SK-N-SH treated with all-trans-retinoic acid at 6 μM for 48 hours (cell line): Measurements from ENCODE around the gene REEP6.

Experiments used
- ATAC-seq: fragments of 200-7000 bp; cut with Tn5 transposase; 3 replicates; pipeline ENCODE4 v1.9.1; 2020; ENCODE audit warnings: mild to moderate bottlenecking, moderate library complexity
- ARNTL ChIP-seq: fragments of 450-650 bp; formaldehyde crosslinking; IDR thresholded peaks from 2 replicates; pipeline ENCODE4 v1.5.0; 2020; ENCODE audit warnings: low read depth, mild to moderate bottlenecking, moderate library complexity, borderline replicate concordance
- BACH2 ChIP-seq: fragments of 250-450 bp; sonication (Bioruptor Pico); IDR thresholded peaks from 2 replicates; pipeline ENCODE4 v1.9.0; 2021; ENCODE audit warnings: mild to moderate bottlenecking, borderline replicate concordance
- CREB5 ChIP-seq: fragments of 250-450 bp; sonication (Bioruptor Pico); IDR thresholded peaks from 2 replicates; pipeline ENCODE4 v1.5.1; 2020; ENCODE audit warnings: low read depth, mild to moderate bottlenecking, moderate library complexity
- CSDC2 ChIP-seq: fragments of 250-450 bp; sonication (Bioruptor Pico); IDR thresholded peaks from 2 replicates; pipeline ENCODE4 v1.5.0; 2020; ENCODE audit warnings: mild to moderate bottlenecking, moderate library complexity
- CSRNP3 ChIP-seq: fragments of 250-450 bp; sonication (Bioruptor Pico); IDR thresholded peaks from 2 replicates; pipeline ENCODE4 v1.5.1; 2021; ENCODE audit warnings: mild to moderate bottlenecking, moderate library complexity
- ESRRG ChIP-seq: fragments of 250-450 bp; sonication (Bioruptor Pico); IDR thresholded peaks from 2 replicates; pipeline ENCODE4 v1.6.1; 2021; ENCODE audit warnings: mild to moderate bottlenecking
- GLIS3 ChIP-seq: fragments of 250-450 bp; sonication (Bioruptor Pico); IDR thresholded peaks from 2 replicates; pipeline ENCODE4 v1.5.0; 2020; ENCODE audit warnings: mild to moderate bottlenecking, moderate library complexity
- ISL1 ChIP-seq: fragments of 250-450 bp; sonication (Bioruptor Pico); IDR thresholded peaks from 2 replicates; pipeline ENCODE4 v2.1.2; 2022; ENCODE audit warnings: mild to moderate bottlenecking, moderate library complexity
- OSR1 ChIP-seq: fragments of 250-450 bp; sonication (Bioruptor Pico); IDR thresholded peaks from 2 replicates; pipeline ENCODE4 v1.8.0; 2022; ENCODE audit warnings: moderate library complexity, mild to moderate bottlenecking, inconsistent platforms
- PATZ1 ChIP-seq: fragments of 250-450 bp; sonication (Bioruptor Pico); IDR thresholded peaks from 2 replicates; pipeline ENCODE4 v1.8.0; 2020; ENCODE audit warnings: mild to moderate bottlenecking, moderate library complexity, borderline replicate concordance
- POU6F1 ChIP-seq: fragments of 250-450 bp; sonication (Bioruptor Pico); IDR thresholded peaks from 2 replicates; pipeline ENCODE4 v1.8.0; 2021; ENCODE audit warnings: low read depth, mild to moderate bottlenecking, moderate library complexity, borderline replicate concordance
- RARB ChIP-seq: fragments of 250-450 bp; sonication (Bioruptor Pico); IDR thresholded peaks from 2 replicates; pipeline ENCODE4 v1.8.0; 2021; ENCODE audit warnings: mild to moderate bottlenecking, moderate library complexity
- SNAI2 ChIP-seq: fragments of 250-450 bp; sonication (Bioruptor Pico); IDR thresholded peaks from 2 replicates; pipeline ENCODE4 v1.5.0; 2020; ENCODE audit warnings: mild to moderate bottlenecking, moderate library complexity
- TCF4 ChIP-seq: fragments of 250-450 bp; sonication (Bioruptor Pico); IDR thresholded peaks from 2 replicates; pipeline ENCODE4 v1.8.0; 2021; ENCODE audit warnings: mild to moderate bottlenecking, moderate library complexity, borderline replicate concordance
- TOX ChIP-seq: fragments of 250-450 bp; sonication (Bioruptor Pico); IDR thresholded peaks from 2 replicates; pipeline ENCODE4 v1.8.0; 2021; ENCODE audit warnings: mild to moderate bottlenecking, moderate library complexity, borderline replicate concordance
- ZC3H10 ChIP-seq: fragments of 250-450 bp; sonication (Bioruptor Pico); IDR thresholded peaks from 2 replicates; pipeline ENCODE4 v1.5.1; 2021; ENCODE audit warnings: mild to moderate bottlenecking, moderate library complexity
- ZFP3 ChIP-seq: fragments of 250-450 bp; sonication (Bioruptor Pico); IDR thresholded peaks from 2 replicates; pipeline ENCODE4 v1.5.0; 2020; ENCODE audit warnings: mild to moderate bottlenecking, moderate library complexity
- ZFP30 ChIP-seq: fragments of 450-650 bp; formaldehyde crosslinking; IDR thresholded peaks from 2 replicates; pipeline ENCODE4 v1.5.0; 2022; ENCODE audit warnings: mild to moderate bottlenecking, moderate library complexity
- ZNF565 ChIP-seq: fragments of 450-650 bp; formaldehyde crosslinking; conservative IDR thresholded peaks from 2 replicates; pipeline ENCODE4 v1.5.0; 2020; ENCODE audit warnings: low read depth, mild to moderate bottlenecking, moderate library complexity
- ZNF70 ChIP-seq: fragments of 450-650 bp; formaldehyde crosslinking; IDR thresholded peaks from 2 replicates; pipeline ENCODE4 v1.5.0; 2020; ENCODE audit warnings: mild to moderate bottlenecking, moderate library complexity
- ZNF8 ChIP-seq: fragments of 450-650 bp; formaldehyde crosslinking; IDR thresholded peaks from 2 replicates; pipeline ENCODE4 v1.5.0; 2020; ENCODE audit warnings: mild to moderate bottlenecking, moderate library complexity

REEP6 gene

GRCh38 chr19:1514986-1515721, 24.2 kb downstream of the REEP6 start:
- no peak for TF ChIP-seq ZNF8
- no peak for TF ChIP-seq CREB5
- TF ChIP-seq ZNF565 (CRISPR knock-in tag): no peak
- TF ChIP-seq TOX (CRISPR knock-in tag): no peak
- no peak for TF ChIP-seq ZFP3 (CRISPR knock-in tag)
- TF ChIP-seq ISL1 (CRISPR knock-in tag): no peak
- TF ChIP-seq POU6F1 (CRISPR knock-in tag): no peak
- no peak for TF ChIP-seq ESRRG (CRISPR knock-in tag)
- TF ChIP-seq RARB (CRISPR knock-in tag): no peak
- TF ChIP-seq CSRNP3: no peak
- no peak for TF ChIP-seq TCF4
- no peak for TF ChIP-seq ARNTL (CRISPR knock-in tag)
- TF ChIP-seq ZFP30 (CRISPR knock-in tag): no peak
- TF ChIP-seq BACH2 (CRISPR knock-in tag): no peak
- no peak for ATAC-seq

- TF ChIP-seq BACH2 (CRISPR knock-in tag) (no peak), CSDC2 (CRISPR knock-in tag) (no peak), ESRRG (CRISPR knock-in tag) (no peak), PATZ1 (CRISPR knock-in tag) (no peak), CREB5 (no peak), GLIS3 (no peak), OSR1 (no peak), ZNF70 (no peak), ZNF8 (no peak), POU6F1 (CRISPR knock-in tag) (no peak), RARB (CRISPR knock-in tag) (no peak), ARNTL (CRISPR knock-in tag) (no peak), TCF4 (no peak), CSRNP3 (no peak), ZFP3 (CRISPR knock-in tag) (no peak), ISL1 (CRISPR knock-in tag) (no peak), ZC3H10 (CRISPR knock-in tag) (no peak), SNAI2 (no peak)
- ATAC-seq: no peak
Measured at GRCh38 chr19:1516395-1516753, 25.4 kb downstream of the REEP6 start.
